ENCODE data around the gene CHCHD6.

CHCHD6 gene

DNA sequence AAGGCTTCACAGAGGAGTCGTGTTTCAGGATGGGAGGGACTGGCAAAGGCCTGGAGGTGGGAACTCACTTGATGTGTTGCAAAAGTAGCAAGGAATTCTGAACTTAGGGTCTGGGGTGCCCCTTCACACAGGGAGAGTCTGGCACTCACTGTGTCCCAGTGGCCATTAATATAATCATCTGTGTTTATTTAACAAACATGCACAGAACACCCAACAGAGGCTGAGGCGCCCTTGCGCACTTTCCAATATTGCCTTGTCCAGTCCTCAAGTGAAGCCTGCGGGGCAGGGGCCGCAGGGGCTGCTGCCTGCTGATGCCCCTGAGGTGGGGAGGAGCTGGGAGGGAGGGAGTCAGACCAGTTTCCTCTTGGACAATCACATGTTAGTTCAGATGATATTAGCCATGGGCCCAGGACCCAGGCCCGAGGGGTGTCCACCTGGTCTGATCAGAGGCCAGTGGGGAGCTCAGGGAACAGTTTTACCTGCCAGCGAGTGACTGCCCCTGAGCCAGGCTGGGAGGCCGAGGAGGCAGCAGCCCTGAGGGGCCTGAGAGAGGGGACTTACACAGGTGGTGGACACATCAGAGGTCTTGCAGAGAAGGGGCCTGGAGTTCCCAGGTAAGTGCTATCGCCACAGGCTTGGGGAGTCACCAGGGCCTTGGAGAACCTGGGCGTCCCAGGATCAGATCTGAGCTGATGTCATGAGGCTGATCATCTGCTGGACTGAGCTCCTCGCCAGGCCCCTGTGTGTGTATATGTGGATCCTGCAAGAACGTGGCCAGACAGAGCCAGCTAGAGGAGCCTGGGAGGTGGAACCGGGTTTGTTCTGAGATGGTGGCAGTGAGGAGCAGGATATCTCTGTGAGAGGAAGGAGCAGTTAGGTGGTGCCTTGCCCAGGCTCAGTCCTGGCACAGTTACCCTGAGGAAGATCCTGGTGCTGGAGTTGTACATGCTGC, 35.3 kb upstream of the CHCHD6 start:
- no peak for DNase-seq

DNA sequence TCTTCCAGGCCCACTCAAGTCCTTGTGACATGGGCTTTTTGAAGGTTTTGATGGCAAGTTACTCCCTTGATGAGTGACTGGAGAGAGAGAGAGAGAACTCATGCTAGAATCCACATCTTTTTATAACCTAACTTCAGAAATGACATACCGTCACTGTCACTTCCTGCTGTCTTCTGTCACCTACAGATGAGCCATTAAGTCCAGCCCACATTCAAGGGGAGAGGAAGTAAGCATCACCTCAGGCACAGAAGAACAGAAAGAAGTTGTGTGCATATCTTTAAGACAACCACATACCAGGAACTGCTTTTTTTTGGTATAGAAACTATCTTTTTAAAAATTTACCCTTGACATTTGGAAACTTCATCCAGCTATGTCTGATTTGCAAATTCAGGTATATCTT, 32.5 kb upstream of the CHCHD6 start:
- DNase-seq = no peak

DNA sequence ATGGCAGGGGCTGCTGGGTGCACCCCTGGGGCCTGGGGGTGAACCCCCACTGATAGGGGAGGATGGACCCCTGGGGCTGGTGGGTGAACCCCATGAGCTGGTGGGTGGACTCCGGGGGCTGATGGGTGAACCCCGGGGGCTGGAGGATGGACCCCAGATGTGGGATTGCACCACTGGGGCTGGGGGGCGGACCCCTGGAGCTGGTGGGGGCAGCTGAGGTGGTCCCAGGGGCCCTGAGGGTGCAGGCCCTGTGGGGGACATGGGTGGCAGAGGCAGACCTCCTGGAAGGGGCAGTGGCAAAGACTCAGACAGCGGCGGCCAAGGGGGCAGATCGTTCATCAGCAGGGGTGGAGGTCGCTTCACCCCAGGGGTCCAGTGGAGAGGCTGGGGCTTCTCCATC, 31.7 kb upstream of the CHCHD6 start:
- DNase-seq = no peak

DNA sequence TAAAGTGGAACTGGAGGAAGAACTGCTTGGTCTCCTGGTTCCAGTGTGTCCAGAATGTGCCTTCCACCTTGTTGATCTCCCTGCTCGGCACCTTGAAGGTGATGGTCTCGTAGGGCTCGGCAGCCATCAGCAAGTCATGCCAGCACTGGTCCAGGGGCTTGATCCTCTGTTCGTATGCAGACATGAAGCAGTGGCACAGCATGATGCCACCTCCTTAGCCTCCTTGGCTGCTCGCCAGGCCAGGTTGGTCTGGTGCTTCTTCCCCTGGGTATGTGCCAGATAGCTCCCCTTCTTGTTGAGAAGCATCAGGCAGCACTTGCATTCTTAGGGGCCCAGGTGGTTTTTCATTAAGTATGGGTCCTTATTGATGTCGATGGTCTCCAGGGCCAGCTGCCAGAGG, 31.3 kb upstream of the CHCHD6 start:
- peak; percentile 68 to 85 for DNase-seq

DNA sequence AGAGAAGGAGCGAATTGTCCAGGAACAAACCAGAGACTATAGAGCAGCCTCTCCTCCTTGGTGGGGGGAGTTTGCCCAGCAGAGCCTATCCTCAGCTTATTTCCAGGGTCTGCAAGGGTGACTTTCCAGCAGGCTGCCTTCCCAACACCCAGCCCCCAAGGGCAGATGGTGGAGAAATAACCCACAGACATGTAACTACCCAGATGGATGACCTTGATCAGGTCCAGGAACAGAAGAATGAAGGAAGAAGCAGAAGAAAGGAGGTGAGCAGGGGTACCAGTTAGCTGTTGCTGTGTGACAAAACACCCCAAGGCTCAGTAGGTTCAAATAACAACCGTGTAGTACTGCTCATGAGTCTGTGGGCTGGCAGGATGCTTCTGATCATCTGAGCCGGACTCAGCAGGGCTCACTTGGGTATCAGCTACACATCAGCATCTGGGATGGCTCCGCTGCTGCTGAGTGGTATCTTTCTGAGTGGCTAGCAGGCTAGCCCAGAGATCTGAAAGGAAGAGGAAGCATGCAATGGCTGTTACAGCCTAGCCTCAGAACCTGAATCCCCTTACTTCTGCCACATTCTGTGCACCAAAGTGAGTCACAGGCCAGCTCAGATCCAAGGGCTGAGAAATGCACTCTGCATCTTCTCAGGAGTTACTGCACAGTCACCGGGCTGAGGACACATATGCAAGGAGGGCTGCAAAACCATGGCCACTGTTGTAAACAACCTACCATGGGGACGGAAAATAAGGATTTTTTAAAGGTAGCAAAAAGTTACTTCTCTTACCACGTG, 26.9 kb upstream of the CHCHD6 start:
- DNase-seq = no peak

DNA sequence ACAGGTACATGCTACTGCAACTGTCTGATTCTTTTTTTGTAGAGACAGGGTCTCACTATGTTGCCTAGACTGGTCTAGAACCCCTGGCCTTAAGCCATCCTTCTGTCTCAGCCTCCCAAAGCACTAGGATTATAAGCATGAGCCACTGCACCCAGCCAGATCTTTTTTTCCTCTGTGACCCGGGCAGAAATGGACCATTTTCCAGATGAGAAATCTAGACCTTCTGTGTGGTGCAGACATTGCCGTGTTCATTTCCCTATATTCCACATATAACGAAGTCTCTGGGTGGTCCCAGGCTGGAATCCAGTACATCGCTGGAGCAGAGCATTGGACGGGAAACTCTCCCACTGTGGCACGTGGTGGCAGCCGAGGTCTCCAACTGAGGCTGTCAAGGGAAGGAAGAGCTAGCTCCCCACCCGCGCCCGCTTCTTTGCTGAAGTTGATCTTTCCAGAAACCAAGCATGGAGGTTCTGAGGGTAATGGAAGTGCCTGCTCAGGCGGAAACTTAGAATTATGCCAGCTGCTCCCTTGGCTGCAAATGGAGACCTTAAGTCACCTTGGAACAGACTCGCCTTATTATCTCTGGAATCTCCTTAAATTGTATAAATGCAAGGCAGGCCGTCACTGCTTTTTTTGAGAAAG, 26.1 kb upstream of the CHCHD6 start:
- DNase-seq = peak in 1 of 2 experiments; percentile 20

DNA sequence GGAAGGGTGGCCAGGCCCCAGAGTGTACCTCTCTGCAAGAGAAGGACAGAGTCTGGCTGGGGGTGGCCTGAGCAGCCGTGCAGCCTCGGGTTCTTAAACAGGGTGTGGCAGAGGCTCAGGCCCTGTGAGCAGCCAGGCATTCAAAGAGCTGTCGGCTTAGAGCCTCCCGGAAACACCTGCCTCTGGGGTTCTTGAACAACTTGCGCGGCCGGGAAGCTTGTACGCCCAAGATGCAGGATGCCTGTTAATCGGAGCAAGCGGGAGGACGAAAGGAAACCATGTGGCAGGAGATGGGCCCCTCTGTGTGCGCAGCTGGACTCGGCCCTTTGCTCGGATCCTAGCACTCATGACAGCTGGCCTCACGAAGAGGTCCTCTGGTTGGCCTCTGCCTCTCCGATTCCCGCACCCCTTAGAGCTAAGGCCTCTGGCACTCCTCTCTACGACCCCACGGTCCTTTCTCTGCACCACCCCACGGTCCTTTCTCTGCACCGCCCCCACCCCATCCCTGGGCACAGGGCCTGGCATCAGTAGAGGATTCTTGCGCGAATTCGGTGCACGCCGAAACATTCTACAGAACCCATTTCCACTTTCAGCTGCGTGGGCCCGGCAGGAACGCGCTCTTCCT, 25.2 kb upstream of the CHCHD6 start:
- DNase-seq = peak; percentile 77 to 86

DNA sequence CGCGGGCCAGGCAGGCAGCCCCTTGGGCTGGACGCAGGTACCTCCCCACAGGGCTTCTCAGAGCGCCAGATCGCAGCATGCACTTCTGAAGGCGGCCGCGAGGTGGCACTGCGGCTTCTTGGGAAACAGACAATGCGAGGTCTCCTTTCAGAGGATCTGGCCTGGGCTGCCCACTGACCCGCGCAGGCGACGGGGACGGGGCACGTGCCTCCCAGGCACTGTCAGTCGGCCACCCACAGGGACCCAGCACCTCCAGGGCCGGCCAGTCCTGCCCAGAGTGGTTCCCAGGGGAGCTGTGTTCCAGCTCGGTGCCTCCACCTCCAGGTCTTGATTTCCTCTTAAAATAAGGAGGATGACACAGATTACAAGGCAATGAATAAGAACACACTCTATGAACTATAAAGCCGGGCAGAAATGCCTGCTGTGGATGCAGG, 24.7 kb upstream of the CHCHD6 start:
- peak; percentile 77 to 91 for DNase-seq

DNA sequence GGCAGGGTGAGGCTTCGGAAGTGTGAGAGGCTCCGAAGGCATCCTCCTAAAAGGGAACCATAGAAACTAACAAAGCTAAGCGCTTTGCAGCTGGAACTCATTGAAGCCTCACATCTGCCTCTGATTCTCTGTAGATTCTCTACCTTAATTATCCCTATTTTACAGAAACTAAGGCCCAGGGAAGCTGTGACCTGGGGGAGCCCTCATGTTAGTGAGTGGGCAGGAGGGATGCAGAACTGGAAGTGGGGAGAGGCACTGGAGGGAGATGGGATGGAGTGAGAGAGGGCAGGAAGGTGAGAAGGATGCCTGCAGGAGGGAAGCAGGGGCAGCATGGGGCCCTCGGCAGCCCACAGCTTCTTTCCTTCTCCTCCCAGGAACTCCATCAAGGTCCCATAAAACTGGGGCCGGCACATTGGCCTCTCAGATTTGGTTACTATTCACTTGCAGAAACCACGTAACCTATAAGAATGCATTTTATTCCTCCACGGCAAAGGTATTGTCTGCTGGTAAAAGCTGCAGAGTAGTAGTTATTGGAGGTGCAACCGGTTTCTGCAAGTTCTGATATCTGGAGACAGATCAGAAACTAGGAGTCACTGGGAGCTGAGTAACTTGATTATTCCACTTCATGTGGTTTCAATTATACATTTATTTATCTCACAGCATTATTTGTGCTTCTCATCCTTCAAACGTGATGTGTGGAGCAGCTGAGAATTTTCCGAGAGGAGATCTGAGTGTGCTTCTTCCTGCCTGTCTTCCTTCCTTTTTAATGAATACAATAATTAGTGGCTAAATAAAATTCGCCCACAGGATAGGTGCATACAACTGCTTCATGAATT, 24.0 kb upstream of the CHCHD6 start:
- DNase-seq = no peak

DNA sequence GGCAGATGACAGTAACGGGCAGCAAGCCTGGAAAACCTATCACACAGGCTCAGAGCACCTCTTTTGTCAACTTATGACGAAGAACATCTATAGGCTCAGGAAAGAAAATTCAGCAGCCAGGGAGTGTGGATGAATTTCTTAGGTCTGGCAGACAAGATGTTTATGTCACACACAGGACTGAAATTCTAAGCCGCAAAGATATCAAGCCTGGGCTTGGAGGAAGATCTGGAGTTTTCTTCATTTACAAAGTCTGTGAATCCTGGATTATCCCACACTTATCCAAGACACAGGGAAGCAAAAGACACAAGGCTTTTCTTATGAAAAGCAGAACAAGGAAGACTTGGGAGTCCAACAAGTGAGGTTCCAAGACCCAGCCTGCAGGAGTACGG, 23.4 kb upstream of the CHCHD6 start:
- no peak for DNase-seq

DNA sequence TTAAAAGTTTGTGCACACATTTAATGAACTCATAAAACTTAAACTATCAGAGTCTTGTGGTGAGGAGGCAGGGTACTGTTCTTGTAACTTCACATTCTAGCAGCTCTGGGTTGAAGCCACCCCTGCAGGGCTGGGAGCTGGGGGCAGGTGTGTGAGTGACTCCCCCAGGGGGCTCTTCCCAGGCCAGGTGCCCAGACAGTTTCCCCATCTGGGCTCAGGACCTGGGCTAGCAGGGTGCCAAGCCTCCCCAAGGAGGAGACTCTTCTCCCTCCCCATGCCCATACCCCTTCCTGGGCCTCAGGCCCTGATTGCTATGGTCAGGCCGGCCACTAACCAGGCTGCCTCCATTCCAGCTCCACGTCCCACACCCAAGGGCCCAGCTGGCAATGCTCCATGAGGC, 22.0 kb upstream of the CHCHD6 start:
- no peak for DNase-seq

DNA sequence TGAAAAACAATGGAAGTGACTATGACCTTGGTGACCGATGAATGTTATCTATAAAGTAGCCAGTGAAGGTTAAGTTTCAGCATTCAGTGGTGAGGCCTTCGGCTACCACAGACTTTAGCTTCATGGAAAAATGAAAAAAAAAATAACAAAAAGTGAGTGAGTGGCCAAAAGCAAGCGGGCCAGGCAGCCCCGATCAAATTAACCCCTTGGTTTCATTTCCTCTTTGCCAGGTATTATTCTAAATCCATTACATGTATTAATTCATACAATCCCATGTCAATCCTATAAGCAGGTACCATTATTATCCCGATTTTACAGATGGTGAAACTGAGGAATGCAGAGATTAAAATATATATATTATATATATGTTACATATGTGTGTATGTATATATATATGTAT, 21.0 kb upstream of the CHCHD6 start:
- no peak for DNase-seq

DNA sequence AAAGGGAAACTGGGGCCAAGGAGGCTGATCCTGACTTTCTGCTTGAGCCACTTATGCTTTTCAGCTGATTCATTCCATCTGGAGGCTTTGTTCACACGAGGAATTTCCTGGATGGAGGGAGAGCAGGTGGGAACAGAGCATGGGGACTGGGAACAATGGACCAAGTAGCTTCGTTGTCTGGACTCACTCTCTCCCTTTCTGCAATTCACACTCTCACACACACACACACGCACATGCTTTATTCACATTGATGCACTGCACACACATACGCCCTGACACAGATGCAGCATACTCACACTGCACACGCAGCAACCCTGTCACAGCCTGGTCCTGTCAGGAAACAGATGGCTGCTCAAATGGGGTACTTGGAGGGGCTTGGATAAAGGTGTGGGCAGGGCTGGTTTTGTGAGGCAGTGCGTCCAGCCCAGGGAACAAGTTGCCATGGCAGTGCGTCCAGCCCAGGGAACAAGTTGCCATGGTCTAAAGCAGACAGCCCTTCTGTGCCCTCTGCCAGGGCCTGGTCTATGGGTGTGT, 19.8 kb upstream of the CHCHD6 start:
- peak; percentile 92 to 96 for DNase-seq

DNA sequence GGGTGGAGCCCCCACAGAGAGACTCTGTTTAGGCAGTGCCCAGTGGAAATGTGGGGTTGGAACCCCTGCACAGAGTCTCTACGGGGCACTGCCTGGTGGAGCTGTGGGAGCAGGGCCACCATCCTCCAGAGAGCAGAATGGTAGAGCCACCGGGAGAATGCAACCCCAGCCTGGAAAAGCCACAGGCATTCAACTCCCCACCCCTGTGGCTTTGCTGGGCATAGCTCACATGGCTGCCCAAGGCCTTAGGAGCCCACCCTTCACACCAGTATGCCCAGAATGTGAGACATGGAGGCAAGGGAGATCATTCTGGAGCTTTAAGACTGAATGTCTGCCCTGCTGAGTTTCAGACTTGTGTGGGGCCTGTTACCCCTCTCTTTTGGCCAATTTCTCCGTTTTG, 19.0 kb upstream of the CHCHD6 start:
- DNase-seq = no peak

DNA sequence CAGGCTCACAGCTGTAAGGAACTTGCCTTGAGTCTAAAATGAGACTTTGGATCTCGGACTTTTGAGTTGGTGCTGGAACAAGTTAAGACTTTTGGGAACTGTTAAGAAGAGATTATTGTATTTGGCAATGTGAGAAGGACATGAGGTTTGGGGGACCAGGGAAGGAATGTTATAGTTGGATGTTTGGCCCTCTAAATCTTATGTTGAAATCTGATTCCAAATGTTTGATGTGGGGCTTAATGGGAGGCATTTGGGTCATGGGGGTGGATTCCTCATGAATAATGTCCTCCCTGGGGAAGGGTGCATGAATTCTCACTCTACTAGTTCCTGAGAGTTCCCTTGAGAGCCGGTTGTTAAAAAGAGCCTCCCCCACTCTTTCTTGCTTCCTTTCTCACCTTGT, 18.5 kb upstream of the CHCHD6 start:
- DNase-seq = no peak

DNA sequence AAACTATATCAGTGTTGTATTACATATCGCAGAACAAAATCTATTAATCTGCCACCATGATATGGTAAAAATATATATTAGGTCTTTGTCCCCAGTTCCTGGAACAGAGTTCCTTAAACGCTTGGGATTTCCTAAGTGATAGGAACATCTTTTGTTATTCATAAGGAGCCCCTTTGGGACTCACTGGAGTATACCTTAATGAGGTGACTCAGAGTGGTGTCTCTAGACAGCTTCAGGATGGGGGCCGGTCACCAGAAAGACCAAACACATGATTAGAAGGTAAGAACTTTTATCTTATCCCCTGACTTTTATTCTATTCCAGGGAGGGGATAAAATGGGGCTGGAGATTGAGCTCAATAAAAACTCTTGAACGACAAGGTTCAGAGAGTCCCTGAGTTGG, 12.3 kb upstream of the CHCHD6 start:
- no peak for DNase-seq

DNA sequence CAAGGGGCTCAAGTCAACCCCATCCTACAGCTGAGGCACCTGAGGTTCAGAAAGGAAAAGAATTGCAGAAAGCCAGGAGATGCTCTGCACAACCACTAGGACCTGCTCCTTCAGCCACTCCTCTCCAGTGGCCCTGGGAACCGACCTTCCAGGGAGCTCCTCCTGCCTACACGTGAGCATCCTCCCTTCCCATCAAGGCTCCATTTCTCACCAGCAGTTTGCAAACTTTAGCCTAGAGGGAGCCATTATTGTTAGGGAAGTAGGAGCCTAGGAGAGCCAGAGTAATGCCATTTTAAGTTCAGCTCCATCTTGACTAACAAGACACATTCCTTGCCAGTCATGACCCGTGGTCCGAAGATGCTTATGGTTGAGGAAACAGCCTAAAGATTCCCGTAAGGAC, 11.2 kb upstream of the CHCHD6 start:
- no peak for DNase-seq

DNA sequence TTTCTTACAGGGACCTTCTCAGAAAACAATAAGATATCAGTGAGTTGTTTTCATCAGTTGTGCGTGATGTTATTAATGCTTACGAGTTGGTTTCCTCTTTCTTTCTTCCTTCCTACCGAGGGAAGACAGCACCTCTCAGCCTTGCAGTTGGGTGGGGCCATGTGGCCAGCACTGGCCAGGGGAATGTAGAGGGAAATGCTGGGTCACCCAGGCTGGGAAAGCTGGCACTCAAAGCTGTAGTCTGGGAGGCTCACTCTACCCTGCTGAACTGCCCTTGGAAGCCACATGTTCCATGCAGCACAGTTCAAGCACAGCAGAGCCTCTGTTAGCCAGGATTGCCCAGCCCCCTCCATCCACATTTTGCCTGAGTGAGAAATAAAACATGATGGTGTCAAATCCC, 10.1 kb upstream of the CHCHD6 start:
- no peak for DNase-seq

DNA sequence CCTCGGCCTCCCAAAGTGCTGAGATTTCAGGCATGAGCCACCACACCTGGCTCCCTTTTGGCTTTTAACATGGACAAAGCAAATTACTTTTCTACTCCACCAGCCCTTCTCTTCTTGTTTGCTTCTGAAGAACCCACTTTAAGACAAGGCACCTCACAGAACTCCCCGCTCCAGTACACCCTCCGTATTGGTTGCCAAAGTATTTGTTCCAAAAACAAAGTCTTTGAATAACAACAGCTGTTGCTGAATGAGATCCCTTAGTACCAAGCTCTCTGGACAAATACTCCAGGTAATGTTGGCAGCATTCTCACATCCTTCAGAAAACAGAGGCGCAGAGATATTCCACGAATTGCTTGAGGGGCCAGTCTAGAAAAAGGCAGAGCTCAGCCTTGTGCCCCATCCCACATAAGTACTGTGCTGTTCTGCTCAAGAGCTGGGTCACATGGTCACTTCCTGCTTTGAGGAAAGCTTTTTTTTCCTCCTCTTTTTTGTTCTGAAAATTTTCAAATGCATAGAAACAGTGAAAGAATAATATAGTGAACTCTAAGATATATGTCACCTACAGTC, 7.3 kb upstream of the CHCHD6 start:
- DNase-seq = no peak

DNA sequence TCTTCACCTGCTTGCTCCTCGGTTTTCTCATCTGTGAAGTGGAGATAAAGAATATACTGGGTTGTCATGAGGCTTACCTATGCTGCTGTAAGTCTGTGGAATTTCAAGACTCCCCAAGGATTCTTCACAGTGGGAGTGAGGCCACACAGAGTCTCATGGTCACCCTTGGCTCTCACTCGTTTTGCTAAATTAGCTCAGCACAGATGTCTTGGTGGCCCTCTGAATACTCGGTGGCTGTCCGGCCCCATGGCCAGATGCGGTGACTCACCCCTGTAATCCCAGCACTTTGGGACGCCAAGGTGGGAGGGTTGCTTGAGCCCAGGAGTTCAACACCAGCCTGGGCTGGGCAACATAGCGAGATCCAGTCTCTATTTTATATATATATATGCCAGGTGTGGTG, 5.0 kb upstream of the CHCHD6 start:
- no peak for DNase-seq

DNA sequence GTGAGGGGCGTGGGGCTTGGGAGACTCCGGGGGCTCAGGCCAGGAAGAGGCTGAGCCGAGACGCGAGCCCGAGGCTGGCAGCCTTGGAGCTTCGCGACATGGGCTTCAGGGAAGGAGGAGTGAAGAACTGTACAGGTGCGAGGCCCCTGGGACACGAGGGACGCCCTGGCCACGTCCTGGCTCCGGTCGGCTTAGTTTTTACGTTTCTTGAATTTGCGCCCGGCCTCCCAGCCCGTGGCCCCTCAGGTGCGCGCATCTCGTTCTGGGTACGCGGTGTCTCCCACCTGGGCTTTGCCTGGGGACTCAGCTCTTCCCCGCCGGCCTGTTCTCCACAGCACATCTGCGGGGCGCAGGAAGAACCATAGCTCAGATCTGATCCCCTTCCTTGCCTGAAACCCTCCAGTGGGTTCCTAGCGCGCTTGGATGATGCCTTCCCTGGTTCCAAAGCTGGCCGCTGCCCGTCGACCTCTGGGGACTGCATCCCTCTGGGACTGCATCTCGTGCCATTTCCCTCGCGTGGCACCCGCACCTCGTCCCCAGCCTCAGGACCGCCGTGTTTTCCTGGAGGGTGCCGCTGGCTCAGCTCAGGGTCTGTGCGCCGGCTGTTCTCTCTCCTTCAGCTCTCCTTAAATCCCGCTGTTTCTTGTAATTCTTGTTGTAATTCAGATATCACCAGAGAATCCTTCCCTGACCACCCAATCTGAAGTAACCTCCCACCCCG, 614 bp downstream of the CHCHD6 start:
- no peak for DNase-seq
